HG02970 (cell line): ENCODE results near the gene GHITM.
"Not testable (repeated sequence)": the region's sequence is repeated elsewhere in the genome, so short reads cannot be mapped to it uniquely, and the experiment has no call there.

Experiments used
- ATAC-seq: cut with Tn5 transposase; IDR thresholded peaks from one replicate; pipeline ENCODE4 v1.9.1; 2021; ENCODE audit warnings: mild to moderate bottlenecking, moderate library complexity, moderate number of reproducible peaks; ENCODE audit not compliant: unreplicated experiment, low FRiP score

Gene GHITM

GRCh38 chr10:84175436-84175835 is 36.1 kb downstream of the GHITM start:
- no peak for ATAC-seq

DNA sequence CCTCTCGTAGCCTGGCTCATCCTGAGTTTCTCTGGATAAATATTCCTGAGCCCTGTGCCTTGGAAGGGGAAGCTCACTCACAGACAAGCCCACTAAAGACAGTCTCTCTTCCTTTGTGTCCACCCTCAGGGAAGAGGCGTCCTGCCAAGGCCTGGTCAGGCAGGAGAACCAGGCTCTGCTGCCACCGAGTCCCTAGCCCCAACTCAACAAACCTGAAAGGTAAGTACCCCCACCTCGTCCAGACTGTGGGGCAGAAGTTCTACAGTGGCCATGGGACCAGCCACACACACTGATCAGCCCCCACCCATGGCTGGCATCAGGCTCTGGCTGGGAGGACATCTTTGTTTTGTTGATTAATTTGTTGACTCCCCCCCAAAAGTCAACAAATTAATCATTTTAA is 37.0 kb downstream of the GHITM start:
- ATAC-seq: no peak

DNA sequence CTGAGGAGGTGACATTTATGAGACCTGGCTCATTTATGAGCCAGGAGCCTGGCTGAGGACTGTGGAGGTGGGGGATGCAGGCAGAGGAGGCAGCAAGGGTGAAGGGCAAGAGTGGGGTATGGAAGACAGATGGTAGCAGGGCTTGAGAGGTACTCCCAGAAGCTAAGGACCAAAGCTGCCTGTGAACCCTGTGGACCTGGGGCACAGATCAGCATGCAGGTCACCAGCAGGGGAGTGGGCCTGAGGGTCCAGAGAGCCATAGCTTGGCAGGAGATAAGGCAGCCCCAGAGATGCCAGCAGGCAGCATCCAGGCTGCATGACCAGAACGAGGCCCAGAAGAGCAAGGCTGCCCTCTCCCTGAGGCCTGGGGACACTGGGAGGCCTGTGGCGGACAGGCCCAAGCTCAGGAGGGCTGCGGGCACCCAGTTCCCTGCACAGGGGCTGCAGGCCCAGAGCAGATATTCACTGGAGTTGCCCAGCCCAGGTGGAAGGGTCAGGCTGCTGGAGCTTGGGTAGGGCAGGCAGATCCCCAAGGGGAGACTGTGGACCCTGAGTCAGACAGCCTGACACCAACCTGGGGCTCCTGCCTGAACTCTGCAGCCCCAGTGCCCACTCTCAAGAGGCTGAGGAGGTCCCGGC is 37.6 kb downstream of the GHITM start:
- ATAC-seq: no peak

GRCh38 chr10:84177541-84178141 is 38.3 kb downstream of the GHITM start:
- no peak for ATAC-seq

DNA sequence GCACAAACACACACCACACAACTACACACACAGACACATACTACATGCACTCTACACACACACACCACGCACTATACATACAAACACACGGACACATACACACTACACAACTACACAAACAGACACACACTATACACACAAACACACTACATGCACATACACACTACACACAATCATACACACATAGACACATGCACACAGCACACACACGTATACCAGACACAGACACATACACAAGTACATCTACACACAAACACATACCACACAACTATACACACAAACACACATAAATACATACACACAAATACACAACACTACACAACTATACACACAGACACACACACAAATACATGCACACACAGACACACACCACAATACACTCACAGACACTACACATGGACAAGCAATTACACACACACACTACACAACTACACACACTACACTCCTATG is 38.9 kb downstream of the GHITM start:
- no peak for ATAC-seq

DNA sequence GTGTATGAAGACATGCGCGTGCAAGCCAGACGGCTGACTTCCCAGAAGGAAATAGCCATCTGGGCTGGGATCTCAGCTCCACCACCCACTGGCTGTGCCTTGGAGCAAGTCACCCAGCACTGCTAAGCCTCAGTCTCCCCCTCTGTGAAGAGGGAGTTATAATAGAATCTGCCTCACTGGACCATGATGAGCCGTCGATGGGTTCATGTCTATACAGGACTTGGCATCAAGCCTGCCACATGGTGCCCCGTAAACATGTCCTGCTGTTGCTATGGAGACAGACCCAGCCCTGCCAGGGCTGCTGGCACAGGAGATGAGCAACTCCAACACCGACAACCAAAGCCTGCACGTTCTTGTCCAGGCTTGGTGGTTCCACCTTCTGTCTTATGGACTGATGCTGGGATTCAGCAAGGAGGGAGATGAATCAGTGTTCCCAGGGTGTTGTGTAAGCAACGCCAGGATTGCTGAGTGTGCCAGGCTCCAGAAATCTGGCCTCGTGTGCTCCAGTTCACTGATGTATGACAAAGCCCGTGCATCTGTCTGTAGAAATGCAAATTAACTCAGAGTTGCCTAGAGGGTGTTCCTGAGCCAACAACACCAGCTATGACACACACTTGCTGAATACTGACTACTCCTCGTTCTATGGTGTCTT is 39.9 kb downstream of the GHITM start:
- peak; percentile 85 for ATAC-seq

- not testable (repeated sequence) for ATAC-seq
Measured at GRCh38 chr10:84180386-84180785, 41.1 kb downstream of the GHITM start.

DNA sequence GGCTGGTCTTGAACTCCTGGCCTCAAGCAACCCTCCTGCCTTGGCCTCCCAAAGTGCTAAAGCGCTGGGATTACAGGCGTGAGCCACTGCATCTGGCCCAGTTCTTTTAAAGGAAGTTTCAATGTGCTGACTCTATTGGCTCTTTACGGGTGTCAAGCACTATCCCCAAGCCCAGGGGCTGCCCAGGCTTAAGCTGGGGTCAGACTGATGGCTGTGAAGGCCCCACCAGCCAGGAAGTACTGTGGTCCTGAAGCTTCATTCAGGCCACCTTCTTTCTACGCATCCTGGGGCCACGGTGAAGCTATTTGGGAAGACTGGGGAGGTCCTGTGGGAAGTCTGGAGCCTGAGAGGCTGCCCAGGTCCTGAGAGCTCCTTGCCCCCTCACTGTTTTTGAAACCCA is 42.3 kb downstream of the GHITM start:
- ATAC-seq: no peak

DNA sequence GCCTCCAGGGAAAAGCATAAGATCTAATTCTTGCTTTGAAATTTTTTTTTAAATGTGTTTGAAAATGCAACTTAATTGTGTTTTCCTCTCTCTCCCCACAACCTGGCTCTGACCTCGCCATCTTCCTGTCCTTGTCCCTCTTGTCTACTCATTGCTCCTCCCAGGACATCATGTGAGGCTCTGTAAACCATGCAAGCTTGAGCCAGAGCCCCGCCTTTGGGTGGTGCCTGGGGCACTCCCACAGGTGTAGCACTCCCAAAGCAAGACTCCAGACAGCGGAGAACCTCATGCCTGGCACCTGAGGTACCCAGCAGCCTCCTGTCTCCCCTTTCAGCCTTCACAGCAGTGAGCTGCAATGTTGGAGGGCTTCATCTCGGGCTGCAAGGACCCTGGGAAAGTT is 45.2 kb downstream of the GHITM start:
- ATAC-seq: no peak

- ATAC-seq: no peak
Measured at GRCh38 chr10:84185526-84186175, 46.3 kb downstream of the GHITM start.

- ATAC-seq: no peak
Measured at GRCh38 chr10:84188815-84189214, 49.5 kb downstream of the GHITM start.

DNA sequence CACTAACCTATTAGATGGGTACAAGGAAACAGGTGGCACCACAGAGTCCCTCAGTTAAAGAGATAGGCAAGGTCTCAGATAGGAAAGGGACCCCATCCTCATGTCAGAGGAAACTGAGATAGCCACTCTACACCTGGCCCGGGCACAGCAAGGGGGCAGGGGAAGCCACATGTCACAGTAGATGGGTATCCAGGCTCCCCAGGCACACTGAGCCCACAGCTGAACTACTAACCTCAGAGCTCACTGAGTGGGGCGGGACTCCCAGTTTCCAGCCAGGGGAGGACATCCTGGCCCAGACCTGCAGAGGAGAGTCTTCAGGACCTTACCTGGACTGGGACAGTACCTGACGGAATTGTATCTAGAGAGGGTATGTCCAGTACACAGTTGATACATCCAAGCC is 51.3 kb downstream of the GHITM start:
- ATAC-seq: no peak

DNA sequence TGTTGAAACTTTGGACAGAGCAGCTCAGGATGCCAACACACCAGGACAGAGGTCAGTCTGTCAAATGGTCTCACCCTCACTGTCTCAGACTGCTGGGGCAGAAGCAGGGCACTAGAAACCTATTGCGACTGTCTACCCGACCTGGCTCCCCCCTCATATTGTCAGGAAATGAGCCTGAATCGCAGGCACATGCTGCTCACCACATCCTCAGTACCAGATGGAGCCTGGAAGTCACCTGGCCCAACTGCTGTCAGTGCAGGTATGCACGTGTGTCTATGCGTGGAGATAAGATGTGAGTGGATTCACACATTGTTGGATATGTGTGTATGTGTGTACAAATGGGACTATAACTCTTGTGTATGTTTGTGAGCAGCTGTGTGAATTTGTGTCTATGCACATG is 51.8 kb downstream of the GHITM start:
- ATAC-seq: no peak

- ATAC-seq: no peak
Measured at GRCh38 chr10:84193327-84193726, 54.0 kb downstream of the GHITM start.

DNA sequence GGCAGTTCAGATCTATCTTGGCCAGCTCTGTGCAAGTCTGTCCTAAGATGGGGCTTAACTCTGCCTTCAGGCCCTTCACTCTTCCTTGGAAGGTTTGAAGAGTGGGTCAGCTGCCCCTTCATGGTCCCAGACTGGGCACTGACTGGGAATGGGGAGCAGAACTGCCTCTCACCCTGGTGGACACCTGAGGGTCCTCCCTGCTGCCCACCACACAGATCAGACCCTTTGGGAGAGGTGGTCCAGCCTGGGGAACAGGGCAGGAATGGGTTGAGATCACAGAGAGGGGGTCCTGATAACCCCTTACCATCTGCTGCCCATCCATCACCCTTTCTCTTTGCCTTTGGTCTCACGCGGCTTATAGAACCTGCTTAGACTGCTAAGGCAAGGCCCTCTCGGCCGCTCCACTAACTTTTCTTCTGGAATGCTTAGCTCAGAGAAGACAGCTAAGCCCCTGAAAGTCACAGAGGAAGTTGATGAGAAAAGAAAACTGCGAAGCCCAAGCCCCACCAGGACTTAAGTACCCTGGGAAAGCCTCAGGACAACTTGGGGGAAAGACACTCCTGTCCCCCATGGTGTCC is 54.6 kb downstream of the GHITM start:
- no peak for ATAC-seq

DNA sequence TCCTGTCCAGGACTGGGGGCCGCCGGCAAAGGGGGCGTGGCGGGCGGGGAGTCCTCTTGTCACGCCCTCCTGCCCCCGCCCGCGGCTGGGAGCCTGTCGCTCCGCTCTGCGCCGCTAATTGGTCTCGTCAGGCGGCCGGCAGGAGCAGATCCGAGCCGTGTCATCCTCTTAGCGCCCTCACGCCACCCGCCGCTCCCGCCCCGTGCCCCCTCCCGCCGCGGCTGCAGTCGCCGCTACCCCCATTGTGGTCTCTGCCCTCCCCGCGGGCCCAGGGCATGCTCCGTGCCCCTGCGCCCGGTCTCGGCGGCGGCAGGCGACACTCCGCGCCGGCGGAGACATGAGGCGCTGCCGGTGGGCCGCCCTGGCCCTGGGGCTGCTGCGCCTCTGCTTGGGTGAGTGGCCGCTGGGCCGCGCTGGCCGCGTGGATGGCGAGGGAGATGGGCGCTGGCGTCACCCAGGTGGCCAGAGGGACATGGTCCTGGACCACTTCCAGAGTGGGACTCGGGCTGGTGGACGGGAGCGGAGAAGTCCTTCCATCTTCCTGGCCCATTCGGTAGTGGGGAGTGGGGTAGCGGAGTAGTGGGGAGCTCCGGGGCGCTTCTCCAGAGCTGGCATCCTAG is 55.2 kb downstream of the GHITM start, which contains the start of gene CDHR1:
Gene CDHR1 (plus strand): TSS at position 114 of the 620 bp plus-strand sequence. CDS start 224 bp downstream, at position 338.
- ATAC-seq: no peak

- no peak for ATAC-seq
Measured at GRCh38 chr10:84195044-84195830, 55.9 kb downstream of the GHITM start.

- ATAC-seq: no peak
Measured at GRCh38 chr10:84196083-84196482, 56.8 kb downstream of the GHITM start.

DNA sequence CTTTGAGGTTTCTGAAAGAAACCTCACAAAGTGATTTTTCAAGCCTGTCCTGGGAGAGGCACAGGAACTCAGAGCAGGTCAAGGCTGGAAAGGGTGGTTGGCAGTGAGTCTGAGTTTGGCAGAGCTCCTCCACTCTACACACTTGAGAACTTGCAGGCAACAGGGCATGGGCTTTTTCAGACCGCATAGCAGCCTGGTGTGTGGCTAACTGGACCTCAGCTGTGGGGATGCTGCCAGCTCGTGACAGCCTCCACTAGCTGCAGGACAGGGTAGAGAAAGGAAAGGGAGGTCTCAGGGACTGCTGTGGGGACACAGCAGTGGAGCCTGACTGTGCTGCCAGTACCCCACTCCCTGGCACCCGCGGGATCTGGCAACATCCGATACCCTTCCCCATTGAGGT is 57.6 kb downstream of the GHITM start:
- ATAC-seq: no peak

GRCh38 chr10:84197643-84198042 is 58.3 kb downstream of the GHITM start:
- no peak for ATAC-seq
